Measurements from ENCODE around the gene EN1.

- TF ChIP-seq CTCF (IDR thresholded peaks at IDR 0.05) (no peak), POLR2A (IDR thresholded peaks at IDR 0.05) (no peak), POLR2AphosphoS5 (IDR thresholded peaks at IDR 0.05) (no peak)
These were observed 17.3 kb downstream of the EN1 start for GRCh38 chr2:118830118-118830517.

Measured in gastroesophageal sphincter (tissue), 3 donors.